Neural progenitor cell (in vitro differentiated cells): ENCODE data around the gene PIMREG.

Experiments used
- CTCF ChIP-seq: fragments of 200-600 bp; sonication (generic); IDR thresholded peaks from 2 replicates; pipeline ENCODE4 v1.5.1; 2017; ENCODE audit warnings: antibody characterized with exemption, mild to moderate bottlenecking
- EZH2phosphoT487 ChIP-seq: fragments of 200-600 bp; sonication (generic); IDR thresholded peaks from 2 replicates; pipeline ENCODE4 v1.6.1; 2017; ENCODE audit warnings: antibody characterized with exemption

GRCh38 chr17:6415616-6416015 lies 28.6 kb upstream of the PIMREG start:
- TF ChIP-seq CTCF (no peak), EZH2phosphoT487 (no peak)
